Tibial artery (tissue), 4 donors: ENCODE data around the gene DNAJB4.

Experiments
- DNase-seq, 2 donors: peaks; one replicate each; pipeline ENCODE4 v3.0.0-alpha.2; 2019
- H3K27ac ChIP-seq, 2 donors: fragments of 200-600 bp; sonication (generic) in 1 of 2; 1 replicate in 1 of 2; 2 replicates in 1 of 2; pipeline ENCODE4 v1.5.1; 2018 to 2019; ENCODE audit warnings: mild to moderate bottlenecking in 1 of 2
- H3K27me3 ChIP-seq, 2 donors: fragments of 200-600 bp; sonication (generic) in 1 of 2; one replicate each; pipeline versions ENCODE4 v1.5.1 to v1.6.0; 2016 to 2019
- H3K36me3 ChIP-seq, 3 donors: fragments of 200-600 bp; sonication (generic) in 2 of 3; one replicate each; pipeline ENCODE4 v1.5.1; 2016 to 2019; ENCODE audit warnings: mild to moderate bottlenecking in 2 of 3
- H3K4me1 ChIP-seq, 4 donors: fragments of 200-600 bp; sonication (generic) in 2 of 4; 1 replicate in 3 of 4; 2 replicates in 1 of 4; pipeline ENCODE4 v1.5.1; 2016 to 2019
- H3K4me3 ChIP-seq, 2 donors: fragments of 200-600 bp; sonication (generic) in 1 of 2; 1 replicate in 1 of 2; 2 replicates in 1 of 2; pipeline ENCODE4 v1.5.1; 2018 to 2019; ENCODE audit warnings: mild to moderate bottlenecking in 2 of 2
- H3K9me3 ChIP-seq, 3 donors: fragments of 200-600 bp; sonication (generic) in 1 of 3; one replicate each; pipeline ENCODE4 v1.5.1; 2016 to 2019
- CTCF ChIP-seq, 2 experiments: fragments of 200-600 bp in 1 of 2; fragments of 450-650 bp in 1 of 2; IDR thresholded peaks; one replicate each; pipeline ENCODE4 v1.5.1; 2017 to 2019; ENCODE audit warnings: antibody characterized with exemption in 2 of 2, mild to moderate bottlenecking in 1 of 2, moderate library complexity in 1 of 2
- intact Hi-C: fragments of 100-400 bp; cut with DNase I; formaldehyde crosslinking; loops from one replicate; pipeline ENCODE4 v1.15.0; 2023; ENCODE audit warnings: low total_unique reads

Gene DNAJB4

GRCh38 chr1:78045926-78046778, 41.4 kb downstream of the DNAJB4 start, which contains the start of gene GIPC2:
GIPC2 (plus strand) TSS chr1:78045966; CDS start chr1:78046095, 129 bp downstream.
- peak within 1 kb of the TSS; percentile 20 to 55 for H3K27ac ChIP-seq
- peak within 1 kb of the TSS; percentile 58 to 62 for H3K4me3 ChIP-seq
- H3K4me1 ChIP-seq: peaks cover 0 to 17% (median 5%) of the 10 kb centered on the region in 4 donors
- no peaks in the 10 kb centered on the region for H3K9me3 ChIP-seq
- H3K27me3 ChIP-seq: no peaks in the 10 kb centered on the region
- TF ChIP-seq CTCF (IDR thresholded peaks at IDR 0.05): no peak
- H3K36me3 ChIP-seq: no peaks in the 10 kb centered on the region
- DNase-seq: peak in 1 of 2 donors; percentile 65
- intact Hi-C loops: no loop called here

- Histone ChIP-seq H3K4me1 (peaks cover 0 to 17% (median 5%) of the 10 kb centered on the region in 4 donors), H3K36me3 (no peaks in the 10 kb centered on the region), H3K27ac (no peak overlapping the region), H3K9me3 (no peaks in the 10 kb centered on the region), H3K4me3 (peak overlapping the region in 1 of 2 donors; percentile 62), H3K27me3 (no peaks in the 10 kb centered on the region)
- no peak for TF ChIP-seq CTCF (IDR thresholded peaks at IDR 0.05)
- intact Hi-C loops: no loop called here
- no peak for DNase-seq
Measured at GRCh38 chr1:78047106-78047505, 42.4 kb downstream of the DNAJB4 start.

GRCh38 chr1:78047631-78048030, 42.9 kb downstream of the DNAJB4 start:
- no peak for DNase-seq
- Histone ChIP-seq H3K4me1 (peaks cover 0 to 17% (median 5%) of the 10 kb centered on the region in 4 donors), H3K4me3 (no peak overlapping the region), H3K9me3 (no peaks in the 10 kb centered on the region), H3K36me3 (no peaks in the 10 kb centered on the region), H3K27me3 (no peaks in the 10 kb centered on the region), H3K27ac (no peak overlapping the region)
- TF ChIP-seq CTCF (IDR thresholded peaks at IDR 0.05): no peak
- intact Hi-C loops: no loop called here

- H3K4me1 ChIP-seq: peaks cover 0 to 17% (median 5%) of the 10 kb centered on the region in 4 donors
- no peaks in the 10 kb centered on the region for H3K36me3 ChIP-seq
- intact Hi-C loops: no loop called here
- H3K27me3 ChIP-seq: no peaks in the 10 kb centered on the region
- no peak for DNase-seq
- no peak overlapping the region for H3K27ac ChIP-seq
- H3K9me3 ChIP-seq: no peaks in the 10 kb centered on the region
- no peak overlapping the region for H3K4me3 ChIP-seq
- no peak for TF ChIP-seq CTCF (IDR thresholded peaks at IDR 0.05)
Measured at GRCh38 chr1:78048446-78048845, 43.7 kb downstream of the DNAJB4 start.

GRCh38 chr1:78049396-78049795, 44.7 kb downstream of the DNAJB4 start:
- TF ChIP-seq CTCF (IDR thresholded peaks at IDR 0.05): no peak
- Histone ChIP-seq H3K27ac (no peak overlapping the region), H3K4me1 (peaks cover 0 to 17% (median 5%) of the 10 kb centered on the region in 4 donors), H3K9me3 (no peaks in the 10 kb centered on the region), H3K36me3 (no peaks in the 10 kb centered on the region), H3K27me3 (no peaks in the 10 kb centered on the region), H3K4me3 (no peak overlapping the region)
- intact Hi-C loops: no loop called here
- DNase-seq: no peak
